HG02970 (cell line): Measurements from ENCODE around the gene TGM5.
"Not testable (repeated sequence)": the region's sequence is repeated elsewhere in the genome, so short reads cannot be mapped to it uniquely, and the experiment has no call there.

Experiments used
- ATAC-seq: cut with Tn5 transposase; IDR thresholded peaks from one replicate; pipeline ENCODE4 v1.9.1; 2021; ENCODE audit warnings: mild to moderate bottlenecking, moderate library complexity, moderate number of reproducible peaks; ENCODE audit not compliant: unreplicated experiment, low FRiP score

TGM5 gene, protein sequence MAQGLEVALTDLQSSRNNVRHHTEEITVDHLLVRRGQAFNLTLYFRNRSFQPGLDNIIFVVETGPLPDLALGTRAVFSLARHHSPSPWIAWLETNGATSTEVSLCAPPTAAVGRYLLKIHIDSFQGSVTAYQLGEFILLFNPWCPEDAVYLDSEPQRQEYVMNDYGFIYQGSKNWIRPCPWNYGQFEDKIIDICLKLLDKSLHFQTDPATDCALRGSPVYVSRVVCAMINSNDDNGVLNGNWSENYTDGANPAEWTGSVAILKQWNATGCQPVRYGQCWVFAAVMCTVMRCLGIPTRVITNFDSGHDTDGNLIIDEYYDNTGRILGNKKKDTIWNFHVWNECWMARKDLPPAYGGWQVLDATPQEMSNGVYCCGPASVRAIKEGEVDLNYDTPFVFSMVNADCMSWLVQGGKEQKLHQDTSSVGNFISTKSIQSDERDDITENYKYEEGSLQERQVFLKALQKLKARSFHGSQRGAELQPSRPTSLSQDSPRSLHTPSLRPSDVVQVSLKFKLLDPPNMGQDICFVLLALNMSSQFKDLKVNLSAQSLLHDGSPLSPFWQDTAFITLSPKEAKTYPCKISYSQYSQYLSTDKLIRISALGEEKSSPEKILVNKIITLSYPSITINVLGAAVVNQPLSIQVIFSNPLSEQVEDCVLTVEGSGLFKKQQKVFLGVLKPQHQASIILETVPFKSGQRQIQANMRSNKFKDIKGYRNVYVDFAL

DNA sequence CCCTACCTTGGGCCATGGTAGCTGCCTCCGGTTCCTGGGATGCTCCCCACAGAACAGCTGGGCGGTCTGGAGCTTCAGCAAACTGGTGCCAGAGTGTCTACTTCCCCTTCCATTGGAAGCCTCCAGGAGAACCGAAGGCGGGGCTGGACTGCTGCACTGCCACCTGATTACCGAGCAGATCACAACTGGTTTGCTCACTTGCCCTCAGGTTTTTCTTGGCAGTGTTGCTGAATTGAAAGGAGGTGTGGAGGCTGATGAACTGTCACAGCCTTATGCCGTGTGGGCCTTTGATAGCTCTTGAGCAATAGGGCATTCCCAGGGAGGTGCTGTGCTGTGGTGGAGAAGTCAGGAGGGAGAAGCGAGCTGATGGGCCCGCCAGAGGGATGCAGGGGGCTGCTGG, at the start of gene TGM5:
TGM5 (minus strand) TSS at position 95 of the 400 bp plus-strand sequence; CDS start at position 16, 79 bp downstream.
- ATAC-seq, result no peak

DNA sequence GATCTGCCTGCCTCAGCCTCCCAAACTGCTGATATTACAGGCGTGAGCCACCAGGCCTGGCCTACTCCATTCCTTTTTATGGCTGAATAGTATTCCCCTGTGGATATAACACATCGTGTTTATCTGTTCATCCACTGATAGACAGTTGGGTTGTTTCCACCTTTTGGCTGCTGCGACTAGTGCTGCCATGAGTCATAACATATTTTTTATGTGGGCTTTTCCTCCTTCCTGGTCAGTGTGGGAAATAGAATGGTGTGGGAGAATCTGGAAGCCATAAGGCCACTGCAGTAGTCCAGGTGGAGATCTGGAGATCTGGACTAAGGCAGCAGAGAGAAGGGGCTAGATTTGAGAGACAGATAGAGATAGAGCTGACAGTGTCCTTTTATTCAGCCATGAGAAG, 47.4 kb upstream of the TGM5 start:
- no peak for ATAC-seq

DNA sequence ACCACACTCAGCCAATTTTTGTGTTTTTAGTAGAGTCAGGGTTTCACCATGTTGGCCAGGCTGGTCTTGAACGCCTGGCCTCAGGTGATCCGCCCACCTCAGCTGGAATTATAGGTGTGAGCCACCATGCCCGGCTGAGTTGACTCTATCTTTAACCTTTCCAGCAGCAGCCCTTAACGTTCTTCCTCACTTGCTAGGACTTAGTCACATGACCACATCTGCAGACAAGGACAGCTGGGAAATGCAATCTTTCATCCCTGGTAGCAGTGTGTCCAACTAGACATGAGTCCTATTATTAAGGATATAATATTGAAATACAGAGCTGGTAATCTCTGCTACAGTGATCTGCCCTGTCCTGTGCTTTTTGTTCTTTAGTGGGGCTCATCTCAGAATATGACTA, 45.6 kb upstream of the TGM5 start:
- ATAC-seq, result no peak

DNA sequence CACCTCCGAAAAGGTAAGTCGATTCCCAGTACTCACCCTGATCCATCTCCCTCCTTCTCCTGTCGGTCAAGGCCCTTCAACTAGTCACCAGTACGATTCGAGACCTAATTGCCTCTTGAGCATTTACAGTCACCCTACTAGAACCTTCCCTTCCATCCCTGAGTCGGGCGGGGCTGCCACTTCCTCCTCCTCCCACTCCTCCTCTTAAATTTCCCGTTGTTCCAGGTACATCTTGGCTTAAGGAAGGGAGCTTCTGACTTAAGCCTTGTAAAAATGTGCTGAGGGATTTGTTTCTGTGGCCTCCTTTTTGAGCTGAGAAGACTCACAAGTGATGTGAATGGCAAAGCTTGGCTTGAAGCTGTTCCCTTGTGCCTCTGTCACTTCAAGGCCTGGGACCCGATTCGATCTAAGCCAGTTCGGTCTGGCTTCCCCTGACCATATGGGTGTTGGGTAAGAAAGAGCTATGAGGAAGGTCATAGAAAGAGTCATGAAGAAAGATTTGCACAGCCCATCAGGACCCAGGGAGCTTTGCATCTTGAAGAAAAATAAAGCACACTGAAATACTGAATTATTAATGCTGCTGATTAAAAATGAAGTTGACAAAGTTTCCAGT, 35.6 kb upstream of the TGM5 start, which contains the start of gene TGM7:
TGM7 (minus strand) TSS at position 51 of the 613 bp plus-strand sequence.
- no peak for ATAC-seq

DNA sequence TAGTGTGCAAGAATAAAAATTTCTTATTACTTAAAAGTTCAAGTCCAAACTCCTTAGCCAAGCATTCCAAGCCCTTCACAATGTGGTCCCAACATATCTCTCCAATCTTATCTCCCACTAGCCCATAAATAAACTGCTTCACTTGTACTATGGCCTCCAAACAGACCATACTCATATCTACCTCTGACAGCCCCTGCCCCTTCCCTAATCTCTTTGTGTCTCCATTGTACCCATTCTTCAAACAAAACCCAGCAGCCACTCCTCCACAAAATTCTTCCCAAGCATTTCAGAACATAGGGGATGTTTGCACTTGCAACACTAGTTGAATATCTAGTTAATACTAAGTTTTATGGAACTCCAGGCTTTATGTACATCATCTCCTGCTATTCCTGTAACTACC, 33.2 kb upstream of the TGM5 start:
- ATAC-seq, result no peak

DNA sequence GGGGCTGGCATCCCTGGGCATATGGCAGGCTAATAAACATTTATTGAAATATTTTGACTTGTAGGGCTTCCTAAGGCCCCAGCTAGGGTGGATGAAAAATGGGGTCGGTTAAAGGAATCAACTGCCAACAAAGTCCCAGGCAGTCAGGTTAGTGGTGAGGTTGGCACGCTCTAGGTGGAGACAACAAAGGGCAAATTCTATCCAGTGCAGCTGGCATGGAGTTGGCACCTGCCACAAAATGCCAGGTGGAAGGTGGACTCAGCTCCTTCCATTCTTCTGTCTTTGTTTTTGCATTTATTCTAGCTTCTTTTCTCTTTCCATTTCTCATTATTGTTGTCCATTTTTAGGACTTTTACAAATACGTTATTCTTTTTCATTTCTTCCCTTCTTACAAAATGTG, 32.7 kb upstream of the TGM5 start:
- ATAC-seq, result no peak

DNA sequence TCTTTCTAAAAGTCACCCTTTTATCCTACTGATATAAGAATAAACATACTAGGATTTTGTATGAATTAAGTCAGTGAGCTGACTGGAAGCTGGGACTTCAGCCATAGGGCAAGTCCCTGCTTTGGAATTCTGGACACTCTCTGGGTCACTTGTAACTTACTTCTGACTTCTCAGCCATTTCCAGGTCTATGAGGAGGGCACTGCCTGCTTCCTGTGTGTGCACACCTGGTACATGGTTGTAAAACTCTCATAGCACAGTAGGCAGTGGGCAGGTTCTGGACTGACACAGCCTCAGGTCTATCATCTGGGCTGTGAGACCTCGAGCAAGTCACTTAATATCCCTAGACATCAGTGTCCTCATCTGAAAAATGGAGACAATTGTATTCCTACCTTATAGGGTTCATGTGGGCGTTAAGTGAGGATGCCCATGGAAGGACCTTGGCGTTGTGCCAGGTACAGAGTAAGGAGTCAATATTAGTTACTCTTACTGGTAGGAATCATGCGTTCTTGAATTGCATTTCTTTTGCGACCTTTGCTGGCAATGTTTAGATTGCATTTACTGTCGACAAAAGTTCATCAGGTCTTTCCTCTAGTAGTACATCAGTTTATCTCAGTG, 27.5 kb upstream of the TGM5 start:
- ATAC-seq, result no peak

DNA sequence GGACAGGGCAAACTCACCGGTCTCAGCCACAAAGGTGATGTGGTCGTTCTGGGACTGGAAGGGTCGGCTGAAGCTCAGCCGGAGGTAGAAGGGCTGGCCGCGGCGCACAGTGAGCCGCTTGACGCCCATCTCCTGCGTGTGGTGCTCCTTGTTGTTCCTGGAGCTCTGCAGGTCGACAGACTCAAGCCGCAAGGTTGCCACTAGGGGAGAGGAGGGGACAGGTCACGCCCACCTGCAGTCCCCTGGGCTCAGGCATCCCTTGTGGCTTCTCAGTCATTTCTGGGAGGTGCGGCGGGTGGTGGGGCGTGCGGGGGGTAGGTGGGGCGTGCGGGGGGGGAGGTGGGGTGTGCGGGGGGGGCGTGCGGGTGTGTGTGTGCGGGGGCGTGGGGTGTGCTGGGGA, 26.7 kb upstream of the TGM5 start:
- no peak for ATAC-seq

DNA sequence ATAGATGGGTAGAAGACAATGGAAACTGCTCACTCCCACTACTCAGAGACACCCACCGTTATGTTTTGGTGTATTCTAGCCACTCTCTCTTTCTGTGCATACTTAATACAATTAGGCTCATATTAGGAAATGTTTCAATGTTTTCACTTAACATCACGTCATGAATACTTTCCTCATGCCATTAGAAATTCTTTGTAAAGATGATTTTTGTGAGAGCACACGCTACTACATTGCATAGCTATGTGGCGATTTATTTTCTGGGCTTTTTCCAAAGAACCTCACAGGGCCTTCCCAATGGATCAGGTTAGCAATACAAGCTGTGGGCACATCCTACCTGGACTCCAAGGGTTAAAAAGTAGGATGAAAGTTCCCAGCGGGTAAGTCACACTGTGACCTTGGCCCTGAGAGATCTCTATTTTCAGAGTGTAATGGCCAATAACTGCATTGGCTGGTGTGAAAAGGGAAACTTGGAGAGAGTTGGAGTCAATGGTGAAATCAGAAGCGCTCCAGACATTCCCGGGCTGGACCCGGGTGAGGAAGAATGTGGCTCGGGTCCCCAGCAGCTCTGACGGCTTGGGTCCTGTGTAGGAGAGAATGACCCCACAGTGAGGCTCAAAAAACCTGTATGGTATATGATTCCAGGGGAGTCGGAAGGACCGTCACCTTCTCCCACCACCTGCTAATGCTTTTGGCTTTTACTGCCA, 25.8 kb upstream of the TGM5 start:
- ATAC-seq, result no peak

DNA sequence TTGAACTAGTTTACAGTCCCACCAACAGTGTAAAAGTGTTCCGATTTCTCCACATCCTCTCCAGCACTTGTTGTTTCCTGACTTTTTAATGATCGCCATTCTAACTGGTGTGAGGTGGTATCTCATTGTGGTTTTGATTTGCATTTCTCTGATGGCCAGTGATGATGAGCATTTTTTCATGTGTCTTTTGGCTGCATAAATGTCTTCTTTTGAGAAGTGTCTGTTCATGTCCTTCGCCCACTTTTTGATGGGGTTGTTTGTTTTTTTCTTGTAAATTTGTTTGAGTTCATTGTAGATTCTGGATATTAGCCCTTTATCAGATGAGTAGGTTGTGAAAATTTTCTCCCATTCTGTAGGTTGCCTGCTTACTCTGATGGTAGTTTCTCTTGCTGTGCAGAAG, 22.9 kb upstream of the TGM5 start:
- ATAC-seq, result not testable (repeated sequence)

DNA sequence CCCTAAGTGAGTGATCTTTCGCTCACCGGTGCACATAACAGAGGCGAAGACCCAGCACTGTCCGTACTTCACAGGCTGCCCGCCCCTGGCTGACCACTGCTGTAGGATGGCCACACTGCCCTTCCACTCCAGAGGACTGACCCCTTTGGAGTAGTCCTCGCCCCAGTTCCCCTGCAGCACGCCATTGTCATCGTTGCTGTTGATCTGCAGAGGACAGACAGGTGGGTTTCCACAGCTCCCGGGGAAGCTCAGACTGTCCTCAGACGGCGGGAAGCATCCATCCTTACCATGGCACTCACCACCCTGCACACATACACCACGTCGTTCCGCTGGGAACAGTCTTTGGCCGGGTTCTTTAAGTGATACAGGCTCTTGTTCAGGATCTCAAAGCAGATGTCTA, 20.5 kb upstream of the TGM5 start:
- ATAC-seq, result no peak

DNA sequence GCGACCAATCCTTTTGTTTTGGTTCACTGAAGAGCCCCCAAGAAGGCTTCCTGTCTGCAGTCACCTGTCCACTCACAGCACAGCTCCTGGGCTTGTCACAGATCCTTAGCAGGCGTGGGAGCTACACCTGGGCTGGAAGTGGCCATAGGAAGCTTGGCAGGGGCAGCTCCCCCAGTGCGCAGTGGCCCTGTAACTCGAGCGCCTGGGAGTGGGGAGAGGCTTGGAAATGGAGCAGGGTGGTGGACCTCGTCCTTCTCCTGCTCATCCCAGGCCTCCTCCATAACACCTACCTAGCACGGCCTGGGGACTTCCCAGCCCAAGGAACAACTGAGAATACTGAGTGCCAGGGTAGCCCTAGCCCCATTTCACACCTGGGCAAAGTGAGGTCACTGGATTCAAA, 19.3 kb upstream of the TGM5 start:
- no peak for ATAC-seq

DNA sequence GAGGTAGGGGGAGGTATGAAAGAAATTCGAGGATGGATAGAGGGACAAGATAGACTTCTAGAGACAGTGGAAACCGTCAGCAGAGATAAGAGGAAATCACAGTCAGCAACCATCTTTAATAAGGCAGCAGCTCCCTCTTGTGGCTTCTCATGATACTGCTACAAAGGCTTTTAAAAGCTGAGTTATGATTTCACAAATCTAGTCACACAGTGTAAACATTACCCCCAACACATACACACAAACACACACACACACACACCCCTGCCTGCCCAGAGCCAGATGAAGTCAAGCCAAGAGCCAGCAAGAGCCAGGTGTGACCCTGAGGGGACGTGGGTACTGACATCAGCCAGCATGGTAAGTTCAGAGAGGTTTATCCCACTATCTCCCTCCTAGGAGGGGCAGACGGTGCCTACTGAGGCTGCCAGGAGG, 18.9 kb upstream of the TGM5 start:
- ATAC-seq, result no peak

DNA sequence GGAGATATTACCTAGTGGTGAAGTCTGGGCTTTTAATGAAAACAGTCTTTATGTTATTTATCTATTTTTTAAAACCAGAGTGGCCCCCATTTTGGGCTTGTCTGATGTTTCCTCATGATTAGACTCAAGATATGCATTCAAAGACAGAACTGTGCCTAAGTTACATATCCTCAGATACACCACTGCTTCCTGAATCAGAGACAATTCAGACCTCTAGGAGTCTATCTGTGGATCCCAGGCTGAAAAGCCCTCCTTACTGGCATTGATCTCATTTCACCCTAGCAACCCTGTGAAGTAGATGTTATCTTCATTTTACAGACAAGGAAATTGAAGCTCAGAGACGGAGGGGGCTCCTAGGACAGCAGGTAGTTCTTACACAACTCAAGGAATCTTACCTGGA, 16.8 kb upstream of the TGM5 start:
- no peak for ATAC-seq

DNA sequence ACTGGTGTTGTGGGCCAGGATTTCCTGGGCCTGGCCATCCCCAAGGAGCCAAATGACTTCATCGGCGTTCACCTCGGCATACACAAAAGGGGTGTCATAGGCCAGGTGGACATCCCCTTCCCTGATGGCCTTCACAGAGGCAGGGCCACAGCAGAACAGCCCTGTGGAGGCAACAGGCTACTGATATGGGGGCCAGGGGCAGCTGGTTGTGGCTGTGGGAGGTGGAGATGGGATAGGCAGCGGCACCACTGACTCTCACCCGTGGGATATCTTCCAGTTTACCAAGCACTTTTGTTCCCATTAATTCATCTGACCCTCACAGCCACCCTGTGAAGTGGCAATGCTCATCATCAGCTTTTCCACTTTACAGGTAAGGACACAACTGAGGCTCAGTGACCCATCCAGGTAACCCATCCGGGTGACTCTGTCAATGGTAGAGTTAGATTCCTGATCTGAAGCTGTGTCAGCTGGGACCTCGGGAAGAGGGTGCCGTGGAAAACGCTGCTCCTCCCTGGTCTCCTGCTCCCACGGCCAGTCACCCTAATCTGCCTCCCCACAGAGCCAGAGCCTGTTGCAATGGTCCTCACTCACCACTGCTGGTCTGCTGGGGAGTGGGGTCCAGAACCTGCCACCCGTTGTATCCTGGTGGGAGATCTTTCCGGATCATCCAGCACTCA, 15.3 kb upstream of the TGM5 start:
- no peak for ATAC-seq

DNA sequence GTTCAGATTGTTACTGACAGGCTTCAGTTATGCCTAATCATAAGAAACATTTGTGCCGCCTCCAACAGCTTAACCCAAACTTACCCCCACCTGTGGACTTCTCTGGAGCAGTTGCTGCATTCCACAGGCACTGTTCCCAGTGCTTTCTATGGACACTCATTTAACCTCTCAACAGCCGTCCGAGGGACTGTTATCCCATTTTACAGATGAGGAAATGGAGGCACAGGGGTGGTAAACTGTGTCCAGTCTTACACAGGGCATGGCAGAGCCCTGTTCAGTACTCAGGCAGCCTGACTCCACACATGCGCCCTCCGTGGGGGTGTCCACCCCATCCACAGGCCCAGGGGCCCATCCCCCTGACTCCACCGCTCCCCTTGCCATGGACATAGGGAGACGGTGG, 14.3 kb upstream of the TGM5 start:
- ATAC-seq, result no peak

DNA sequence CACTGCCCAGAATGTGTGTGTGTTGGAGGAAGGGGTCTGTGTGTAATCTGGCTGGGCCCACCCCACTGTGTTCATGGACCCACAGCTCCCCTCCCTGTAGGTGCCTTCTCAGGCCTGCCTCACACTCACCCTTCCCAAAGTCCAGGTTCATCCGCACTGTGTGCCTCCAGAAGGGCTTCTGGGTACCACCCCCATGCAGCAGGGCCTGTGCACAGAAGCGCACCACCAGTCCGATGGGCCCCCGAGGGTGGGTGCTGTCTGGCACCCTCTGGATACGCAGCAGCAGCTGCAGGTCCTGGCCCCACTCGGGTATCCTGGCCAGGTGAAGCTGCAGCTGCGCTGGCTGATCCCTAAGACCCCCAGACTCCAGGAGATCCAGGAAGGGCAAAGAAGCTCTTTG, 12.8 kb upstream of the TGM5 start:
- no peak for ATAC-seq

DNA sequence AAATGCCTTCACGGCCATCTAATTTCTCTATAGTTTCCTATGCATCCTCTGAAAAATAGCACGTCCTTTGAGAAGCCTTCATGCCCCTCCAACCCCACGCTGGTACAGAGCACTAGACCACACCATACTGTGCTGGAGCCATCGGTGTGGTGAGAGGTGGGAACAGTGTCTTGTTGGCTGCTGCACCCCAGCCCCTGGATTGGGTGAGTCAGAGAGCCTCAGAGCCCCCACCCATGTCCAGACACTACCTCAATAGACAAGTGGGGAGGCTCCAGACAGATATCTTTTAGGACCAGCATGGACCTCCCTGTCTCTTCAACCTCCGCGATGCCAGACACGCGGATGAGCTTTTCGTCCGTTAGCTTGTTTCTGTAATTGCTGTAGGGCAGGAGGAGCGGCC, 12.1 kb upstream of the TGM5 start:
- no peak for ATAC-seq

DNA sequence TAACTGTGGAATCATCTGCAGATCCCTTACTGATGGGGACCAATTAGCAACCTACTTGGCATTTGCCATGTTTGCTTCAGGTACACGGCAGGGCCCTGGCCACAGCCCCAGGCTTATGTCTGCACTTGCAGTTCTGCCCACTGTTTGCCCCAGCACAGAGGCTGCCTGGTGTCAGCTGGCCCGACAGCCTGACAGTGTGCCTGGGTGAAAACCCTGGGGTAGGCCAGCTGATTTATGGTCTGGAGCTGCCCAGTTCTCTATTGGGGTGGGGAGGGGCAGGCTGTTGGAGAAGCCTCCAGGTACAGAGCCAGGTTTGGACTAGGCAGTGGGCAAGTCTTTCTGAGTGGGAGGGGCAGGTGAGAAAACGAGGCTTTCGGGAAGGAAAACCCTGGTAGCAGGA, 11.2 kb upstream of the TGM5 start:
- ATAC-seq, result no peak
